GM23248 (cell line): ENCODE measurements around the gene HOMER2. TPM values are rescaled to one million over a fixed set of nuclear protein-coding genes. Genes with fewer than 3 reads are reported as not detected.

Experiments used
- DNase-seq: peaks from one replicate; pipeline ENCODE4 v3.0.0-alpha.2; 2015
- H2AFZ ChIP-seq: fragments of 200-600 bp; sonication (generic); 2 replicates; pipeline ENCODE4 v1.6.1; 2016; ENCODE audit warnings: antibody characterized with exemption
- H3F3A ChIP-seq: fragments of 200-600 bp; sonication (generic); 2 replicates; pipeline ENCODE4 v1.6.1; 2016; ENCODE audit warnings: mild to moderate bottlenecking, antibody characterized with exemption, mixed run types; ENCODE audit not compliant: insufficient read depth
- H3K27ac ChIP-seq: fragments of 200-600 bp; sonication (generic); 2 replicates; pipeline ENCODE4 v1.5.1; 2016; ENCODE audit warnings: mild to moderate bottlenecking
- H3K27me3 ChIP-seq: fragments of 200-600 bp; sonication (generic); replicated peaks from 2 replicates; pipeline ENCODE4 v1.6.1; 2016; ENCODE audit warnings: mild to moderate bottlenecking; ENCODE audit not compliant: insufficient read depth
- H3K36me3 ChIP-seq: fragments of 200-600 bp; sonication (generic); 2 replicates; pipeline ENCODE4 v1.6.1; 2016; ENCODE audit warnings: low read depth, mild to moderate bottlenecking
- H3K4me1 ChIP-seq: fragments of 200-600 bp; sonication (generic); 2 replicates; pipeline ENCODE4 v1.6.1; 2016; ENCODE audit warnings: mild to moderate bottlenecking; ENCODE audit not compliant: insufficient read depth
- H3K4me2 ChIP-seq: fragments of 200-600 bp; sonication (generic); one replicate; pipeline ENCODE4 v1.6.1; 2016; ENCODE audit warnings: mild to moderate bottlenecking; ENCODE audit not compliant: unreplicated experiment
- H3K4me3 ChIP-seq: fragments of 200-600 bp; sonication (generic); 2 replicates; pipeline ENCODE4 v1.5.1; 2016; ENCODE audit warnings: mild to moderate bottlenecking
- H3K79me2 ChIP-seq: fragments of 200-600 bp; sonication (generic); 2 replicates; pipeline ENCODE4 v1.6.1; 2016; ENCODE audit warnings: mild to moderate bottlenecking; ENCODE audit not compliant: insufficient read depth
- H3K9ac ChIP-seq: fragments of 200-600 bp; sonication (generic); 2 replicates; pipeline ENCODE4 v1.6.1; 2016; ENCODE audit warnings: mild to moderate bottlenecking
- H3K9me2 ChIP-seq: fragments of 200-600 bp; sonication (generic); 2 replicates; pipeline ENCODE4 v1.6.1; 2016; ENCODE audit warnings: mixed run types, mild to moderate bottlenecking, moderate library complexity; ENCODE audit not compliant: insufficient read depth
- H3K9me3 ChIP-seq: fragments of 200-600 bp; sonication (generic); one replicate; pipeline ENCODE4 v1.6.1; 2017; ENCODE audit warnings: low read depth
- H4K20me1 ChIP-seq: fragments of 200-600 bp; sonication (generic); 2 replicates; pipeline ENCODE4 v1.6.0; 2016; ENCODE audit not compliant: insufficient read depth
- EZH2 ChIP-seq: fragments of 200-600 bp; sonication (generic); IDR thresholded peaks from 2 replicates; pipeline ENCODE4 v1.6.1; 2018; ENCODE audit warnings: antibody characterized with exemption, mild to moderate bottlenecking; ENCODE audit not compliant: insufficient read depth, poor library complexity, severe bottlenecking
- EZH2phosphoT487 ChIP-seq: fragments of 200-600 bp; sonication (generic); IDR thresholded peaks from 2 replicates; pipeline ENCODE4 v1.6.1; 2018; ENCODE audit warnings: antibody characterized with exemption, moderate library complexity, mild to moderate bottlenecking, low read depth; ENCODE audit not compliant: insufficient read depth
- WGBS, 2 experiments: methylation state at CpG; one replicate each; pipeline ENCODE4 v1.1.6; 2015 to 2017; ENCODE audit warnings: low lambda C conversion rate in 2 of 2, low coverage in 1 of 2; ENCODE audit errors: missing lambda C conversion rate in 2 of 2; 5-methylcytosine and 5-hydroxymethylcytosine counted together
- in situ Hi-C: fragments of 300-500 bp; cut with MboI; formaldehyde crosslinking; loops from 2 replicates; pipeline ENCODE4 v1.15.0; 2020
- polyA plus RNA-seq: library from polyadenylated mRNA; unstranded; fragments of >200 nt; fragmentation: Nextera tagmentation; extraction: Ambion mirVana; gene quantifications from 2 replicates; pipeline ENCODE4 v1.2.1, GENCODE V29; 2016
- total RNA-seq: library from RNA; depleted of rRNA; stranded (reverse); fragments of >200 nt; shearing (Covaris generic); gene quantifications from 2 replicates; pipeline ENCODE4 v1.2.3, GENCODE V29; 2014

Gene HOMER2
- total and polyA plus RNA-seq, 2 experiments from 2014 or later: 9.0 to 17.0 TPM

DNA sequence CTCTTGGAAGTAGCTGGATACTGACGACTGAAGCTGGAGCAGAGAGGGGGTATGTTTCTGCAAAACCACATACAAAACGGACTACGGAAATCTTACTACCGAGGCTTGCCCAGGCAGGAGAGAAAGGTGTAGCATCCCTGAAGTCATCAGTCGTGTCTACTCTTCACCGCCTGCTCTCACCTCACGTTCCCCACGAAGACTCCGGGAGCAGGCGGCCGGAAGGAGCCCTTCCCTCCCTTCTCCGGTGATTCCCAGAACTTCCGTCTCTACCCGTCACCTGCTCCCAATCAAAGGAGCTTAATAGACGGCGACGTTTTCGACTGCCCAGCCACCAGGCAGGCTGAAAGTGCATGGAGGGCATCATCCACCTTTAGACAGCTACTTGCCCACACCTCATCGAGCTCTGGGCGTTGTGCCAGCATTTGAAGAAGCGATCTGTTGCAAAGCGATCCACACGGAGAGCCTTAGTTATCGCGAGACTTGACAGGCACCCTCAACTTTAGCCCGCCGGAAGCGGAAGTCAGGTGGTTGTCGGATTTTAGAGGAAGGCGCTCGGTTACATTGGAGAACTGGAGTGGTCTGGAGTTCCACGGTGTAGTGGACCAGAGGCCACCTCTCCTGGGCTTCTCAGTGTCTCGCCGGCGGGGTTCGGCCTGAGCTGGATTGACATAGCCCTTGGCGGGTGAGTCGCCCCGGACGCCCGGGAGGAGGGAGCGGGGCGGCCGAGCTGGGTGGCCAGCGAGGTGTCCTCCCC lies 33.3 kb upstream of the HOMER2 start, which contains the start of gene RAMAC:
RAMAC (plus strand) TSS at position 523 of the 754 bp plus-strand sequence. CDS start 2,809 bp downstream, outside the sequence.
- no peaks in the 10 kb centered on the region for H3F3A ChIP-seq
- peak within 1 kb of the TSS; percentile 91 for H2AFZ ChIP-seq
- H3K27me3 ChIP-seq: no peaks in the 10 kb centered on the region
- no peaks in the 10 kb centered on the region for H3K9me2 ChIP-seq
- DNase-seq: peak; percentile 98
- 3 to 4% methylated on average over 44 to 45 of the region's 45 CpGs for WGBS, 2 experiments
- H4K20me1 ChIP-seq: no peaks in the 10 kb centered on the region
- H3K27ac ChIP-seq: peak within 1 kb of the TSS; percentile 45
- H3K79me2 ChIP-seq: peaks cover 31% of the 10 kb centered on the region
- 0 out of 2 replicates have a peak, but pooled peaks cover 11% of the 10 kb centered on the region for H3K36me3 ChIP-seq
- H3K9ac ChIP-seq: peak within 1 kb of the TSS; percentile 88
- H3K9me3 ChIP-seq: no peaks in the 10 kb centered on the region
- in situ Hi-C loops: no loop called here
- H3K4me2 ChIP-seq: peak within 1 kb of the TSS; percentile 73
- H3K4me3 ChIP-seq: peak within 1 kb of the TSS; percentile 83
- TF ChIP-seq EZH2phosphoT487 (no peak), EZH2 (no peak)
- peaks cover 11% of the 10 kb centered on the region; the same call in 1 of the 2 replicates for H3K4me1 ChIP-seq

DNA sequence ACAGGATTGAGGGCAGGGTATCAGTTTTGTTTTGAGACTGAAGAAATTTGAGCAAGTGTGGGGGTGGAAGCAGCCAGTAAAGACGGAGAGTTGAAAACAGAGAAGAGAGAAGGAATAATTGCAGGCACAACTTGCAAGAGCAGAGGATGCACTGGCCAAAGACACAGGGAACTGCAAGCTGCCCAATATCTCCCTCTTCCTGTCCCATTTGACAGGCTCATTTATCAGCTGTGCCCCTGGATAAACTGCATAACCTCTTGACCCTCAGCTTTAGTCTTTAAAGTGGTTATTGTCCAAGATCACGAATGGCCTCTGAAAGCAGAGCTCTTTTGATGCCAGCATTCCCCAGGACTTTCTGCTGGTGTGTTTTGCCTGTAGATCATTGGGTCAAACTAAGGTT lies 28.5 kb upstream of the HOMER2 start:
- TF ChIP-seq EZH2phosphoT487: no peak
- DNase-seq: no peak

DNA sequence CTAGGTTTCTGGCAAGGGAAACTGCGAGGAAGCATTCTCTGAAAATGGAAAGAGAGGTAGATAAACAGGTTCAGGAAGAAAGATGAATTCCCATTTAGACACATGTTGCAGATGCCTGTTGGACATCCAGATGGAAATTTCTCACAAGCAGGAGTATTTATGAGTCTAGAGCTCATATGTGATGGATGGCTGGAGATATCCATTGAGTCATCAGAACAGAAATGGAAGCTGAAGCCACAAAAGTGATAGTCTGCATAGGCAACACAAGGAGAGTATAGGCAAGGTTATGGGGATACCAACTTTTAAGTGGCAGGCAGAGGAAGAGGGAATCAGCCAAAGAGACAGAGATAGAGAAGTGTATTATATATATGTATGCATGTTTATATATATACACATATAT lies 27.2 kb upstream of the HOMER2 start:
- H3K4me2 ChIP-seq: no peak overlapping the region
- no peak overlapping the region for H3K9ac ChIP-seq
- H3K36me3 ChIP-seq: no peaks in the 10 kb centered on the region
- H3K9me2 ChIP-seq: no peaks in the 10 kb centered on the region
- H3K4me1 ChIP-seq: no peaks in the 10 kb centered on the region
- no peaks in the 10 kb centered on the region for H3K9me3 ChIP-seq
- H3K27ac ChIP-seq: no peak overlapping the region
- in situ Hi-C loops: no loop called here
- WGBS, 2 experiments: 67 to 75% methylated on average over 1 of the region's 1 CpG
- no peak overlapping the region for H3K4me3 ChIP-seq
- H3K27me3 ChIP-seq: no peaks in the 10 kb centered on the region
- H4K20me1 ChIP-seq: no peaks in the 10 kb centered on the region
- no peaks in the 10 kb centered on the region for H3K79me2 ChIP-seq
- no peaks in the 10 kb centered on the region for H3F3A ChIP-seq
- no peak for DNase-seq
- H2AFZ ChIP-seq: no peak overlapping the region
- TF ChIP-seq EZH2: no peak
- TF ChIP-seq EZH2phosphoT487: no peak

More for the DNA sequence above, 28.5 kb upstream of the HOMER2 start:
- Histone ChIP-seq H4K20me1 (no peaks in the 10 kb centered on the region), H3K9ac (no peak overlapping the region), H3K9me3 (no peaks in the 10 kb centered on the region), H3K4me3 (no peak overlapping the region), H3K4me2 (no peak overlapping the region), H3K4me1 (0 out of 2 replicates have a peak, but pooled peaks cover 5% of the 10 kb centered on the region), H2AFZ (no peak overlapping the region), H3K27ac (no peak overlapping the region), H3K36me3 (no peaks in the 10 kb centered on the region), H3K27me3 (no peaks in the 10 kb centered on the region), H3F3A (no peaks in the 10 kb centered on the region), H3K9me2 (no peaks in the 10 kb centered on the region), H3K79me2 (no peaks in the 10 kb centered on the region)
- in situ Hi-C loops: no loop called here
- WGBS, 2 experiments: 42 to 43% methylated on average over 2 of the region's 2 CpGs

DNA sequence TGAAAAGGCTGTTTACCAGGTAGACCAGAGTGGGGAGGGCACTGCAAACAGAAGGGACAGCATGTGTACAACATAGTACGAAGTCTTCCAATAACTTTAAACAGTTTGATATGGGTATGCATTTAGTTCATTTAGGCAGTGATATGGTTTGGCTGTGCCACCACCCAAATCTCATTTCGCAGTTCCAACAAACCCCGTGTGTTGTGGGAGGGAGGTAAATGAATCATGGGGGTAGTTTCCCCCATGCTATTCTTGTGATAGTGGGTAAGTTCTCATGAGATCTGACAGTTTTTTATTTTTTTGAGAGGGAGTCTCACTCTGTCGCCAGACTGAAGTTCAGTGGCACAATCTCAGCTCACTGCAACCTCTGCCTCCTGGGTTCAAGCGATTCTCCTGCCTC lies 25.9 kb upstream of the HOMER2 start:
- no peaks in the 10 kb centered on the region for H3K9me2 ChIP-seq
- H3K27ac ChIP-seq: no peak overlapping the region
- no peak for DNase-seq
- TF ChIP-seq EZH2: no peak
- no peak for TF ChIP-seq EZH2phosphoT487
- no peaks in the 10 kb centered on the region for H3K36me3 ChIP-seq
- H3K4me1 ChIP-seq: no peaks in the 10 kb centered on the region
- H2AFZ ChIP-seq: no peak overlapping the region
- H3F3A ChIP-seq: no peaks in the 10 kb centered on the region
- H3K9me3 ChIP-seq: no peaks in the 10 kb centered on the region
- H3K4me2 ChIP-seq: no peak overlapping the region
- H3K4me3 ChIP-seq: no peak overlapping the region
- H3K79me2 ChIP-seq: no peaks in the 10 kb centered on the region
- in situ Hi-C loops: no loop called here
- no peak overlapping the region for H3K9ac ChIP-seq
- H3K27me3 ChIP-seq: no peaks in the 10 kb centered on the region
- H4K20me1 ChIP-seq: no peaks in the 10 kb centered on the region
- 75 to 76% methylated on average over 5 of the region's 5 CpGs for WGBS, 2 experiments
